A673 (cell line): Measurements from ENCODE around the gene SELENOI.

ENCODE experiments used
- CTCF ChIP-seq: fragments of 300-800, 200-600 bp; sonication (generic); conservative IDR thresholded peaks from 2 replicates; pipeline ENCODE4 v1.5.1; 2017; ENCODE audit warnings: low read depth, mild to moderate bottlenecking, antibody characterized with exemption, low read length, moderate library complexity, mixed read lengths
- EZH2 ChIP-seq: fragments of 200-600 bp; sonication (generic); IDR thresholded peaks from 2 replicates; pipeline ENCODE4 v1.6.1; 2017; ENCODE audit warnings: borderline replicate concordance, low read depth, mild to moderate bottlenecking, mixed read lengths, antibody characterized with exemption, low read length; ENCODE audit not compliant: poor library complexity, severe bottlenecking

- TF ChIP-seq CTCF (no peak), EZH2 (no peak)
Observed at GRCh38 chr2:26407526-26407925, 61.6 kb downstream of the SELENOI start.
